GM12892 (cell line): ENCODE results near the gene SPTLC2.

Source experiments
- POLR2A ChIP-seq: IDR thresholded peaks from 2 replicates; pipeline ENCODE4 v1.6.1; 2011; ENCODE audit warnings: low read depth, low read length, control low read depth
- POLR2AphosphoS5 ChIP-seq: IDR thresholded peaks from 2 replicates; pipeline ENCODE4 v1.6.1; 2011; ENCODE audit warnings: low read depth, low read length, control low read depth

- TF ChIP-seq POLR2AphosphoS5 (0 out of 2 replicates have a peak, but pooled peaks have one; percentile 9), POLR2A (no peak)
These were observed 146.9 kb downstream of the SPTLC2 start for GRCh38 chr14:77469539-77469938.
